Sigmoid colon (tissue), 4 donors: Measurements from ENCODE around the gene UBTD1.

Experiments
- CTCF ChIP-seq, 4 experiments: fragments of 450-650 bp in 3 of 4; fragments of 200-600 bp in 1 of 4; IDR thresholded peaks; one replicate each; pipeline ENCODE4 v1.5.1; 2016 to 2019; ENCODE audit warnings: antibody characterized with exemption in 4 of 4, mild to moderate bottlenecking in 3 of 4, moderate library complexity in 2 of 4
- EP300 ChIP-seq, 4 donors: sonication (generic); formaldehyde crosslinking; IDR thresholded peaks; one replicate each; pipeline ENCODE4 v1.6.1; 2017; ENCODE audit warnings: antibody characterized with exemption in 4 of 4
- POLR2AphosphoS5 ChIP-seq, 4 donors: sonication (generic); formaldehyde crosslinking; IDR thresholded peaks; one replicate each; pipeline ENCODE4 v1.6.1; 2017; ENCODE audit warnings: antibody characterized with exemption in 4 of 4

- TF ChIP-seq CTCF (IDR thresholded peaks at IDR 0.05) (no peak), EP300 (IDR thresholded peaks at IDR 0.05) (no peak), POLR2AphosphoS5 (IDR thresholded peaks at IDR 0.05) (no peak)
Observed at GRCh38 chr10:97517096-97517750, 18.5 kb downstream of the UBTD1 start.
